MCF 10A (cell line): ENCODE data around the gene VAT1. TPM values are rescaled to one million over a fixed set of nuclear protein-coding genes. Genes with fewer than 3 reads are reported as not detected.
"Not testable (repeated sequence)": the region's sequence is repeated elsewhere in the genome, so short reads cannot be mapped to it uniquely, and the experiment has no call there.

ENCODE experiments used
- BruUV-seq: library from RNA; stranded (reverse); fragments of 400-500 nt; replicated peaks from 2 replicates; lab custom pipeline; 2021; lab: Mats Ljungman, UMichigan
- CTCF ChIA-PET: fragments of 300-600 bp; sonication (Branson Sonifier 250); formaldehyde crosslinking; extraction: SDS; loops from one replicate; lab custom pipeline; 2021; ENCODE audit warnings: antibody characterized with exemption, inconsistent platforms; lab: Yijun Ruan, JAX
- POLR2A ChIA-PET: fragments of 300-600, 350-650 bp; sonication (Branson Sonifier 250); formaldehyde crosslinking; extraction: SDS; loops from one replicate; lab custom pipeline; 2020; ENCODE audit warnings: antibody characterized with exemption, inconsistent platforms; lab: Yijun Ruan, JAX
- DNase-seq: peaks from one replicate; pipeline ENCODE4 v3.0.0-alpha.2; 2018; ENCODE audit not compliant: unreplicated experiment
- H3K27ac Mint-ChIP-seq: one replicate; pipeline ENCODE4 v1.8.0; 2022; ENCODE audit warnings: mild to moderate bottlenecking, low read depth, mixed read lengths; ENCODE audit not compliant: unreplicated experiment
- H3K27me3 Mint-ChIP-seq: one replicate; pipeline ENCODE4 v1.8.0; 2022; ENCODE audit warnings: mixed read lengths; ENCODE audit not compliant: insufficient read depth, unreplicated experiment
- H3K36me3 Mint-ChIP-seq: one replicate; pipeline ENCODE4 v1.8.0; 2022; ENCODE audit warnings: mild to moderate bottlenecking, moderate library complexity, mixed read lengths; ENCODE audit not compliant: insufficient read depth, unreplicated experiment
- H3K4me1 Mint-ChIP-seq: one replicate; pipeline ENCODE4 v1.8.0; 2022; ENCODE audit warnings: mixed read lengths; ENCODE audit not compliant: insufficient read depth, unreplicated experiment
- H3K4me3 Mint-ChIP-seq: one replicate; pipeline ENCODE4 v1.8.0; 2022; ENCODE audit warnings: mild to moderate bottlenecking, moderate library complexity, mixed read lengths; ENCODE audit not compliant: unreplicated experiment
- H3K9me3 Mint-ChIP-seq: one replicate; pipeline ENCODE4 v1.8.0; 2022; ENCODE audit warnings: mixed read lengths; ENCODE audit not compliant: unreplicated experiment
- intact Hi-C: fragments of 100-400 bp; cut with micrococcal nuclease; formaldehyde crosslinking; loops from 2 replicates; pipeline ENCODE4 v1.14.1; 2022
- total RNA-seq: library from RNA; stranded (reverse); gene quantifications from 2 replicates; pipeline ENCODE4 v1.2.3, GENCODE V29; 2022
- TF ChIP-seq, protein P1 (sequence below): fragments of 200-600 bp; IDR thresholded peaks from one replicate; pipeline ENCODE4 v1.8.0; 2022; ENCODE audit warnings: antibody characterized with exemption, mild to moderate bottlenecking; ENCODE audit not compliant: unreplicated experiment

Gene VAT1
- total RNA-seq, 1 experiment from 2014 or later = 61.0 TPM

GRCh38 chr17:42997984-42998938, 23.9 kb downstream of the VAT1 start, which contains the start of gene RPL27:
RPL27 (plus strand) TSS chr17:42998419; CDS start chr17:42998751, 332 bp downstream.
- POLR2A ChIA-PET = interaction anchor here (0.5 to 3.6 kb wide), 36 partner anchors 8 to 1558 kb away, joined by 3 to 58 read pairs (median 6); partner anchors contain the start of genes AARSD1, AOC2, BECN1 and BRCA1
- Mint-ChIP-seq H3K27ac (peak within 1 kb of the TSS; percentile 96), H3K4me3 (peak within 1 kb of the TSS; percentile 95), H3K36me3 (peaks cover 68% of the 10 kb centered on the region), H3K27me3 (no peaks in the 10 kb centered on the region), H3K4me1 (peaks cover 23% of the 10 kb centered on the region), H3K9me3 (no peaks in the 10 kb centered on the region)
- TF ChIP-seq, protein P1, sequence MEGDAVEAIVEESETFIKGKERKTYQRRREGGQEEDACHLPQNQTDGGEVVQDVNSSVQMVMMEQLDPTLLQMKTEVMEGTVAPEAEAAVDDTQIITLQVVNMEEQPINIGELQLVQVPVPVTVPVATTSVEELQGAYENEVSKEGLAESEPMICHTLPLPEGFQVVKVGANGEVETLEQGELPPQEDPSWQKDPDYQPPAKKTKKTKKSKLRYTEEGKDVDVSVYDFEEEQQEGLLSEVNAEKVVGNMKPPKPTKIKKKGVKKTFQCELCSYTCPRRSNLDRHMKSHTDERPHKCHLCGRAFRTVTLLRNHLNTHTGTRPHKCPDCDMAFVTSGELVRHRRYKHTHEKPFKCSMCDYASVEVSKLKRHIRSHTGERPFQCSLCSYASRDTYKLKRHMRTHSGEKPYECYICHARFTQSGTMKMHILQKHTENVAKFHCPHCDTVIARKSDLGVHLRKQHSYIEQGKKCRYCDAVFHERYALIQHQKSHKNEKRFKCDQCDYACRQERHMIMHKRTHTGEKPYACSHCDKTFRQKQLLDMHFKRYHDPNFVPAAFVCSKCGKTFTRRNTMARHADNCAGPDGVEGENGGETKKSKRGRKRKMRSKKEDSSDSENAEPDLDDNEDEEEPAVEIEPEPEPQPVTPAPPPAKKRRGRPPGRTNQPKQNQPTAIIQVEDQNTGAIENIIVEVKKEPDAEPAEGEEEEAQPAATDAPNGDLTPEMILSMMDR = peak; percentile 77
- intact Hi-C loops = loop anchor here (1.0 kb wide), 2 partner anchors 34 to 155 kb away; partner anchors contain the start of gene AARSD1
- CTCF ChIA-PET = interaction anchor here (0.6 to 2.5 kb wide), 15 partner anchors 13 to 775 kb away, joined by 3 to 17 read pairs (median 4); partner anchors contain the start of genes AARSD1, AOC2, BECN1 and DHX8
- peak; percentile 99 for DNase-seq
- BruUV-seq = TSS peak; percentile 78

DNA sequence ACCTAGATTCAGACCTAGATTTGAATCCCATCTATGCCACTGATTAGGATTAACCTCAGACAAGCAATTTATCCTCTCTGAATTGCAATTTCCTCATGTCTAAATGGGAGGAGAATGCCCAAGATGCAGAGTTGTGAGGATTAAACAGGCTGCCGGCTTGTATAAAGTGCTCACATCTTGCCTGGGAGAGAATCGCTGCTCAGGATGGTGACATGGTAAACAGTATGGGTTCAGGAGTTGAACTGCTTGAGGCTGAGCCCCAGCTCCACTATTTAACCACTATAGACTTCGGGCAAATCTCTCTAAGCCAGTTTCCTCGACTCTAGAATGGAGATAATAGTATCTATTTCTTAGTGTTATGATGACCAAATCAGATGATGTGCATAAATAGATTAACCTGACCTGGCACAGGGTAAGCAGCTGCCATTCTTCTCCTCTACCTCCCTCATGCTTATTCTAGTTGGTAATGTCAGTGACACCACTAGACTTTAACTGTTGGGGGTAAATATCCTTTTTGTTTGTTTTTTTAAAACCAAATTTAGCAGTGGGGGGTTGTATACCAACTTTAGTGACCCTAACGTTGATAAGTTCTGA, 24.7 kb downstream of the VAT1 start:
- no TSS peak for BruUV-seq
- CTCF ChIA-PET = interaction anchor here (0.6 to 2.5 kb wide), 11 partner anchors 12 to 413 kb away, joined by 3 to 17 read pairs (median 4); partner anchors contain the start of genes AARSD1, AOC2, BECN1 and VAT1
- POLR2A ChIA-PET = interaction anchor here (0.5 to 3.6 kb wide), 34 partner anchors 9 to 1559 kb away, joined by 3 to 58 read pairs (median 6); partner anchors contain the start of genes AARSD1, AOC2, BECN1 and BRCA1
- Mint-ChIP-seq H3K27ac (peak overlapping the region; percentile 96), H3K4me1 (peaks cover 23% of the 10 kb centered on the region), H3K9me3 (no peaks in the 10 kb centered on the region), H3K4me3 (peak overlapping the region; percentile 95), H3K36me3 (peaks cover 68% of the 10 kb centered on the region), H3K27me3 (no peaks in the 10 kb centered on the region)
- no peak for DNase-seq
- TF ChIP-seq, protein P1 = no peak
- intact Hi-C loops = no loop called here

DNA sequence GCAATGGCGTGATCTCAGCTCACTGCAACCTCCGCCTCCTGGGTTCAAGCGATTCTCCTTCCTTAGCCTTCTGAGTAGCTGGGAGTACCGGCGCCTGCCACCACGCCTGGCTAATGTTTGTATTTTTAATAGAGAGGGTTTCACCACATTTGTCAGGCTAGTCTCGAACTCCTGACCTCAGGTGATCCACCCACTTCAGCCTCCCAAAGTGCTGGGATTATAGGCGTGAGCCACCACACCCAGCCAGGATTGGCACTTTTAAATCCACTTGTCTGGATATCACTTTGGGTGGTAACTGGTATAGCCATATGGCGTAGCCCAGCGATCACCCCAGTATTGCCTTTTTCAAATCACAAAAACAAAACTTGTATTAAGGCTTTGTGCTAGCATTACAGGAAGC, 28.3 kb downstream of the VAT1 start:
- Mint-ChIP-seq H3K4me1 (peaks cover 15% of the 10 kb centered on the region), H3K36me3 (peaks cover 67% of the 10 kb centered on the region)
- intact Hi-C loops, H3K4me3 Mint-ChIP-seq, H3K27me3 Mint-ChIP-seq, H3K9me3 Mint-ChIP-seq, DNase-seq, POLR2A ChIA-PET, H3K27ac Mint-ChIP-seq, CTCF ChIA-PET, BruUV-seq: not testable (repeated sequence)

GRCh38 chr17:42992872-42993271, 29.3 kb downstream of the VAT1 start:
- Mint-ChIP-seq H3K36me3 (peaks cover 68% of the 10 kb centered on the region), H3K4me3 (no peak overlapping the region), H3K27me3 (no peaks in the 10 kb centered on the region), H3K27ac (no peak overlapping the region), H3K9me3 (no peaks in the 10 kb centered on the region), H3K4me1 (peaks cover 12% of the 10 kb centered on the region)
- intact Hi-C loops = no loop called here
- ChIA-PET CTCF (no interaction called here), POLR2A (interaction anchor here (0.5 kb wide), 1 partner anchor 12 kb away, joined by 3 read pairs; no protein-coding TSS in a partner anchor)
- TF ChIP-seq, protein P1 = no peak
- no peak for DNase-seq
- TSS peak; percentile 14 for BruUV-seq
